Heart left ventricle (tissue), 16 donors: Measurements from ENCODE around the gene CCM2L. TPM values are rescaled to one million over a fixed set of nuclear protein-coding genes. Genes with fewer than 3 reads are reported as not detected.

Experiments used
- ATAC-seq, 4 donors: fragments of 200-7000 bp; cut with Tn5 transposase; one replicate each; pipeline ENCODE4 v1.9.1; 2020 to 2022; ENCODE audit warnings: moderate library complexity in 4 of 4, mild to moderate bottlenecking in 3 of 4, moderate number of reproducible peaks in 1 of 4
- DNase-seq, 5 donors: peaks; one replicate each; pipeline ENCODE4 v3.0.0-alpha.2; 2020
- H3K27ac ChIP-seq, 12 donors: fragments of 200-600 bp; sonication (generic) in 4 of 12; one replicate each; pipeline versions ENCODE4 v1.5.0 to v1.8.0; 2016 to 2022; ENCODE audit warnings: mild to moderate bottlenecking in 2 of 12
- H3K27me3 ChIP-seq, 9 donors: fragments of 200-600 bp; sonication (generic) in 2 of 9; one replicate each; pipeline versions ENCODE4 v1.5.1 to v1.8.0; 2016 to 2022; ENCODE audit warnings: mild to moderate bottlenecking in 3 of 9
- H3K36me3 ChIP-seq, 9 donors: fragments of 200-600 bp; sonication (generic) in 2 of 9; one replicate each; pipeline versions ENCODE4 v1.5.0 to v1.8.0; 2018 to 2022; ENCODE audit warnings: mild to moderate bottlenecking in 2 of 9
- H3K4me1 ChIP-seq, 12 donors: fragments of 200-600 bp; sonication (generic) in 4 of 12; one replicate each; pipeline versions ENCODE4 v1.5.0 to v1.8.0; 2016 to 2022; ENCODE audit warnings: mild to moderate bottlenecking in 3 of 12
- H3K4me3 ChIP-seq, 12 donors: fragments of 200-600 bp; sonication (generic) in 4 of 12; one replicate each; pipeline versions ENCODE4 v1.5.0 to v1.8.0; 2017 to 2022; ENCODE audit warnings: mild to moderate bottlenecking in 9 of 12, moderate library complexity in 4 of 12
- H3K9me3 ChIP-seq, 12 donors: fragments of 200-600 bp; sonication (generic) in 4 of 12; one replicate each; pipeline versions ENCODE4 v1.5.0 to v1.8.0; 2016 to 2022; ENCODE audit warnings: mild to moderate bottlenecking in 1 of 12
- POLR2A ChIP-seq, 2 donors: fragments of 450-650 bp; IDR thresholded peaks; one replicate each; pipeline ENCODE4 v1.6.1; 2017; ENCODE audit warnings: antibody characterized with exemption in 2 of 2, mild to moderate bottlenecking in 2 of 2, moderate library complexity in 2 of 2
- WGBS, 4 donors: extraction: QIAGEN DNeasy Blood & Tissue Kit in 2 of 4; methylation state at CpG; one replicate each; pipeline versions ENCODE4 v1.1.5 to v1.1.7; 2013 to 2018; 5-methylcytosine and 5-hydroxymethylcytosine counted together
- intact Hi-C, 10 donors: fragments of 100-400 bp; cut with DNase I; formaldehyde crosslinking; loops; one replicate each; pipeline versions ENCODE4 v1.11.1 to v1.14.2; 2022
- polyA plus RNA-seq, 2 donors: library from polyadenylated mRNA; stranded (reverse); fragments of 200-250 nt; gene quantifications; one replicate each; pipeline ENCODE4 v1.2.3, GENCODE V29; 2013
- total RNA-seq, 9 donors: library from RNA; depleted of rRNA in 2 of 9; stranded (reverse); fragments of >200 nt in 2 of 9; fragmentation: NEBNext Ultra II Directional in 3 of 9; extraction: Animal tissue kit (Norgen Biotek cat#: 25700) in 3 of 9; gene quantifications; one replicate each; pipeline versions ENCODE4 v1.1.0 to v1.2.4, GENCODE V29; 2016 to 2023
- TF ChIP-seq, protein P1 (sequence below), 12 donors: fragments of 200-600 bp; sonication (generic) in 4 of 12; IDR thresholded peaks; one replicate each; pipeline versions ENCODE4 v1.5.0 to v1.8.0; 2018 to 2022; ENCODE audit warnings: antibody characterized with exemption in 12 of 12, mild to moderate bottlenecking in 5 of 12
- donor health status: ischemic (EF 13 %, LVEDD 7.1; RV severe dilation, severe dysfunction).
- donor health status: healthy with polysubstance abuse.
- donor health status: DM: no; HTN: yes; CAD: no.
- donor health status: DM: no; HTN: no; CAD: no.
- donor health status: ischemic (EF 25% LVEDD 6.9; RV normal size, moderate dysfunction).
- donor health status: ischemic (EF 25% LVEDD 5.7; RV mildly dilated, moderate dysfunction).
- donor health status: healthy.
- donor health status: DM: yes; HTN: yes; CAD: no.
- donor health status: ischemic (EF 35%, LVEDD 5.7; RV mildly dilated, moderate dysfunction).
- donor health status: nonischemic (EF 11% LVEDD 7.7; RV severe dilation, severe dysfunction).
- donor health status: DM: yes; HTN: yes; CAD: no.
- donor health status: PGD.
- donor health status: ischemic (EF 29% LVEDD 5.4; RV normal size, mild dysfunction).
- donor health status: nonischemic (EF 23%, LVEDD 6.1; RV moderate dilation, normal function).

CCM2L gene
- total and polyA plus RNA-seq, 11 donors, result 3.4 to 14.8 (median 9.6) TPM

DNA sequence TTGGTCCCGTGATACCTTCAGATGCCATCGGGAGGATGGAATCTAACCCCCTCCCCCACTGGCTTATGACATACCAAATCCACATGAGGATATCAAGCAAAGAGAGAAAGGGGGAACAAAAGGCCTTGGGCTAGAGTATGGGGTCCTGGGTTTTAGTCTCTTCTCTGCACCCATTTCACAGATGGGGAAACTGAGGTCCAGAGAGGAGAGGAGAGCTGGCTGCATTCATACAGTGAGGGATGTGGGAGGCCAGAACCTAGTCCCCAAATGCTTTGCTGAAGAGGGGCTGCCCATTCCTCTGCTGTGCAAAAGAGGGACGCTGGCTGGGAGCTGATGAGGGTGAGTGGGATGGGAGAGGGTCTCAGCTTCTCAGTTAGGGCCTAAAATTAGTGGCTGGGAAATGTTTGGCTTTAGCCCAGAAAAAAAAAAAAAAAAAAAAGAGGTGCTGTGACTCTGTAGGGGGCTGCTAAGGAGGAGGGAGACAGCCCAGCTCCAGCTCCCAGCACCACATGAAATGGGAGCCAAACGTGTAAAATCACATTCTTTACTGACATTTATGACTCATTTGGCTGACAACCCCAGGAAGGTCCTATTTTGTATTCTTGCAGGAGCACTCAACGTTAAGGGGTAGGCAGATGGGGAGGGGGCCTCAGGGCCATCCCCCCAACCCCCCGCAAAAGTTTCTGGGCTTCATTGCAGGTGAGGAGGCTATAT lies 30.4 kb upstream of the CCM2L start:
- Histone ChIP-seq H3K27ac (no peak overlapping the region), H3K4me1 (no peaks in the 10 kb centered on the region), H3K36me3 (no peaks in the 10 kb centered on the region), H3K9me3 (no peaks in the 10 kb centered on the region), H3K27me3 (peaks cover 0 to 18% (median 3%) of the 10 kb centered on the region in 9 donors), H3K4me3 (no peak overlapping the region)
- WGBS, 4 donors, result 51 to 62% (median 54%) methylated on average over 6 of the region's 6 CpGs
- DNase-seq (no peak), ATAC-seq (no peak)
- TF ChIP-seq, protein P1, sequence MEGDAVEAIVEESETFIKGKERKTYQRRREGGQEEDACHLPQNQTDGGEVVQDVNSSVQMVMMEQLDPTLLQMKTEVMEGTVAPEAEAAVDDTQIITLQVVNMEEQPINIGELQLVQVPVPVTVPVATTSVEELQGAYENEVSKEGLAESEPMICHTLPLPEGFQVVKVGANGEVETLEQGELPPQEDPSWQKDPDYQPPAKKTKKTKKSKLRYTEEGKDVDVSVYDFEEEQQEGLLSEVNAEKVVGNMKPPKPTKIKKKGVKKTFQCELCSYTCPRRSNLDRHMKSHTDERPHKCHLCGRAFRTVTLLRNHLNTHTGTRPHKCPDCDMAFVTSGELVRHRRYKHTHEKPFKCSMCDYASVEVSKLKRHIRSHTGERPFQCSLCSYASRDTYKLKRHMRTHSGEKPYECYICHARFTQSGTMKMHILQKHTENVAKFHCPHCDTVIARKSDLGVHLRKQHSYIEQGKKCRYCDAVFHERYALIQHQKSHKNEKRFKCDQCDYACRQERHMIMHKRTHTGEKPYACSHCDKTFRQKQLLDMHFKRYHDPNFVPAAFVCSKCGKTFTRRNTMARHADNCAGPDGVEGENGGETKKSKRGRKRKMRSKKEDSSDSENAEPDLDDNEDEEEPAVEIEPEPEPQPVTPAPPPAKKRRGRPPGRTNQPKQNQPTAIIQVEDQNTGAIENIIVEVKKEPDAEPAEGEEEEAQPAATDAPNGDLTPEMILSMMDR (IDR thresholded peaks at IDR 0.05), result no peak
- no peak for TF ChIP-seq POLR2A (IDR thresholded peaks at IDR 0.05)
- intact Hi-C loops, result no loop called here

DNA sequence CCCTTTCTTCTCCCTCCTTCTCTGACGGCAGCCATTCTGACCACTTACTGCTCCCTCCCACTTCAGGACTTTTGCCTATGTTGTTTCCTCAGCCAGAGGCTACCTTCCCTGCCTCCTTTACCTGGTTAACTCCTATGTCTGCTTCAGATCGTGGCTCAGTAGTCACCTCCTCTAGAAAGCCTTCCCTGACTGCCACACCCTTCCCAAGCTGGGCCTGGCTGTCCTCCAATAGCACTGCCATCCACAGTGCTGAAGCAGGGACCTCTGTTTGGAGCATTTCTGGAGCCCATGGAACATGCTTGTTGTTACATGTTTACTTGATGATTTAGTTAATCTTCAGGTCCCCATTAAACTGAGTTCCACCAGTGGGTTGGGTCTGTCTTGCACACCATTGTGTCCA lies 28.5 kb upstream of the CCM2L start:
- 76 to 79% (median 77%) methylated on average over 2 of the region's 2 CpGs for WGBS, 4 donors
- Histone ChIP-seq H3K27me3 (peaks cover 0 to 5% (median 0%) of the 10 kb centered on the region in 9 donors), H3K36me3 (no peaks in the 10 kb centered on the region), H3K4me1 (no peaks in the 10 kb centered on the region), H3K9me3 (no peaks in the 10 kb centered on the region), H3K27ac (no peak overlapping the region), H3K4me3 (no peak overlapping the region)
- no peak for ATAC-seq
- no peak for DNase-seq
- intact Hi-C loops, result no loop called here
- TF ChIP-seq POLR2A (IDR thresholded peaks at IDR 0.05), result no peak
- TF ChIP-seq, protein P1 (IDR thresholded peaks at IDR 0.05), result no peak

DNA sequence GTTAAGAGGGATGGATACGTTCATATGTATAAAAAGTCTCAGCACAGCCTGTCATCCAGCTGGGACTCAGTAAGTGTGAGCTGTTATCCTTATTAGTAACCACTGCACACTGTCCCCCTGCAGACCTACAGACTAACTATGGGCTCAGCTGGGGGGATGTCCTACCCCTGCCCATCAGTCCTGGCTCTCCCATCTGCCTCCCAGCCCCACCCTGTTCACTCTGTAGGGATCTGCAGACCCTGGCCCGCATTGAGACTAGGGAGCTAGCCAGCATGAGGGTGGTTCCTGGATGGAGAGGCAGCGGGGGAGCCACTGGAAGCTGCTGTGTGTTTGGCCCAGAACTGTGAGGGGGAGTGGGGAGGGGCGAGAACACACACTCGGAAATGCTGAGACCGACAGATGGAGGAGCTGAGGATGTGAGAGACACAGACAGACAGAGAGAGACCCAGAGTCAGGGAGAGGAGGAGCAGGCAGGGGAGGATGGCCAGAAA lies 25.2 kb upstream of the CCM2L start:
- intact Hi-C loops, result no loop called here
- WGBS, 4 donors, result 25 to 34% (median 29%) methylated on average over 6 of the region's 6 CpGs
- Histone ChIP-seq H3K27ac (no peak overlapping the region), H3K4me1 (no peaks in the 10 kb centered on the region), H3K9me3 (no peaks in the 10 kb centered on the region), H3K4me3 (no peak overlapping the region), H3K27me3 (peaks cover 0 to 5% (median 0%) of the 10 kb centered on the region in 9 donors), H3K36me3 (no peaks in the 10 kb centered on the region)
- no peak for ATAC-seq
- TF ChIP-seq, protein P1 (IDR thresholded peaks at IDR 0.05), result no peak
- TF ChIP-seq POLR2A (IDR thresholded peaks at IDR 0.05), result no peak
- DNase-seq, result no peak

DNA sequence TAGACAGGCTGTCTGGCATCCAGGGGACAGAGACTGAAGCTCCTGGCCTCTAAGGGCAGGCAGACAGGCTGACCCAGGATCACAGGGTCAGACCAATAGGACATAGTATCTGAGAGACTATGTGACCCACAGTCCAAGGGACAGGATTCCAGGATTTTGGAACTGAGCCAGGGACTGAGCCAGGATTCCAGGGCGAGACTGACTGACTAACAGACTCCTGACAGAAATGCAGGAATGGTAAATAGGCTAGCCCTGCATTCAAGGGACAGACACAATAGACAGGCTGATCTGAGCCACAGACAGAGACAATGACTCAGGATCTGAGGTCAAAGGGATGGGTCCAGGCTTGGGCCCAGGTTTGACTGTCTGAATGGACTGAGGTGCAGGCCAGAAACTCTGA lies 22.5 kb upstream of the CCM2L start:
- intact Hi-C loops, result no loop called here
- no peak overlapping the region for H3K27ac ChIP-seq
- no peaks in the 10 kb centered on the region for H3K27me3 ChIP-seq
- H3K4me3 ChIP-seq, result no peak overlapping the region
- ATAC-seq (peak in 1 of 4 donors; percentile 22), DNase-seq (no peak)
- WGBS, 4 donors, result 40 to 59% (median 52%) methylated on average over 1 of the region's 1 CpG
- no peaks in the 10 kb centered on the region for H3K36me3 ChIP-seq
- no peaks in the 10 kb centered on the region for H3K9me3 ChIP-seq
- TF ChIP-seq, protein P1 (IDR thresholded peaks at IDR 0.05), result no peak
- no peak for TF ChIP-seq POLR2A (IDR thresholded peaks at IDR 0.05)
- no peaks in the 10 kb centered on the region for H3K4me1 ChIP-seq
